GM10248 (cell line): ENCODE data around the gene SLC25A51.

Source experiments
- CTCF ChIA-PET: fragments of 300-600 bp; sonication (Branson Sonifier 250); formaldehyde crosslinking; extraction: SDS; loops from one replicate; lab custom pipeline; 2021; ENCODE audit warnings: antibody characterized with exemption; lab: Yijun Ruan, JAX
- POLR2A ChIA-PET: fragments of 350-650 bp; sonication (Branson Sonifier 250); formaldehyde crosslinking; extraction: SDS; loops from one replicate; lab custom pipeline; 2020; ENCODE audit warnings: antibody characterized with exemption; lab: Yijun Ruan, JAX
- DNase-seq: peaks from one replicate; pipeline ENCODE4 v3.0.0; 2012; ENCODE audit errors: extremely low spot score
- CTCF ChIP-seq: IDR thresholded peaks from 2 replicates; pipeline ENCODE4 v1.5.1; 2012; ENCODE audit warnings: mild to moderate bottlenecking, low read depth; ENCODE audit errors: extremely low read depth, missing control alignments, control extremely low read depth

SLC25A51 gene

GRCh38 chr9:37929441-37929895 lies 25.5 kb upstream of the SLC25A51 start:
- DNase-seq = no peak
- ChIA-PET POLR2A (no interaction called here), CTCF (interaction anchor here (1.6 kb wide), 1 partner anchor 15 kb away, joined by 7 read pairs; no protein-coding TSS in a partner anchor)
- TF ChIP-seq CTCF = no peak

DNA sequence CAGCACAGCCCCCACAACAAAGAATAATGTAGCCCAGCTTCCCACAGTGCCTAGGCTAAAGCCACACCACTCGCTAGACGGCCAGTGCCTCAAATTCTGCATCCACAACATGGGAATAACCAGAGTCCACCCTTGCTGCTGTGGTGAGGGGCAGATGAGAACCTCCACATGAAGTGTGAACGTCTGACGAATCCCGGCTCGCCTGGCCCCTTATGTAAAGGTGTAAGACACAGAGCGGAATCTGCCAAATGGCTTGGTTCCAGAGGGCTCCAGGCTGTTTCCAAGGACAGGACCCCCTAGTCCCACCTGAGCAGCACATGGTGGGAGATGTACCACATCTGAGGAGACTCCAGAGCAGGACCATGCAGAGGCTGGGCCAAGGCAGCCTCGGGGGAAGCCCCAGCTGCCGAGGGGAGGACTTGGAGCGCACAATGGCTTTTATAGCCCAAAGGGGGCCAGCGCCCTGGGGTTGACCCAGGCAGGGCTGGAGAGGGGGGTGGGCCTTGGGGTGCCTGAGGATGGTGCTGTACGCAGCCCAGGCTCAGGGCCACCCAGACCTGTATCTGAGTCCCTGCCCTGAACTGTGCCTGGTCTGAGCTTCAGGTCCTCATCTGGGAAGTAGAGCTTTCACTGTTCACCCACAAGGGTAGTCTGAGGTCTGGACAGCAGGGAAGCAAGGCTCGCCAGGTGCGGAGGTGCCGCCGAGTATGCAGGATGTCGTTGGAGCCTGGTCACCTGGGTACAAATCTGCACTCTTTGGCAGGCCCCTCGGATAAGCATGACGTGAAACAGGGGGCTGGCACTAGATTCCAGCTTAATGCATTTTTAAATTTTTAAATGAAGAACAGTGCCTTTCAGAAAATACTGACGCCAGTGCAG lies 24.9 kb upstream of the SLC25A51 start:
- POLR2A ChIA-PET = no interaction called here

GRCh38 chr9:37927601-37928551 lies 23.9 kb upstream of the SLC25A51 start:
- DNase-seq = no peak
- no peak for TF ChIP-seq CTCF
- ChIA-PET CTCF (interaction anchor here (1.6 kb wide), 1 partner anchor 14 kb away, joined by 9 read pairs; no protein-coding TSS in a partner anchor), POLR2A (no interaction called here)

More for the DNA sequence above, 24.9 kb upstream of the SLC25A51 start:
- no peak for TF ChIP-seq CTCF
- DNase-seq = no peak
- CTCF ChIA-PET = interaction anchor here (1.6 kb wide), 1 partner anchor 14 kb away, joined by 7 read pairs; no protein-coding TSS in a partner anchor

DNA sequence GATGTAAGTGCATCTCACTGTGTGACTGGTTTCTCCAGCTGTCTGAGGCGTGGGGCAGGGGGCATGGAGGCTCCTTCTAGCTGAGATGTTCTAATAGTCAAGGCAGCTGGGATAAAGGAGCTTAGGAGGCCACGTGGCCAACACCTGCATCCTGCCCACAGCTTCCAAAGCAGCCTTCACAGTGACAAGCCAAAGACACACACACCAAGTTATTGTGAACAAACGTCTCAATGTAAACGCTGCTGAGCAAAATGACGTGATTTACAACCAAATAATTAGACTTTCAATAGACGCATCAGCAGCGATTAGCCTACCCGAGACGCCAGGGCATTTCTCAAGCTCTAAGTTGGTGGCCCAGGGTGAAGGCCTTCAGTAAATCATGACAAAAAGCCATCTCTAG lies 23.2 kb upstream of the SLC25A51 start:
- ChIA-PET POLR2A (no interaction called here), CTCF (interaction anchor here (1.2 to 1.6 kb wide), 2 partner anchors 14 to 15 kb away, joined by 3 to 9 read pairs; no protein-coding TSS in a partner anchor)
- TF ChIP-seq CTCF = no peak
- DNase-seq = no peak

- DNase-seq = no peak
- ChIA-PET POLR2A (no interaction called here), CTCF (interaction anchor here (1.2 to 1.6 kb wide), 2 partner anchors 13 to 15 kb away, joined by 3 to 9 read pairs; no protein-coding TSS in a partner anchor)
- TF ChIP-seq CTCF = no peak
Measured at GRCh38 chr9:37926737-37927118, 22.8 kb upstream of the SLC25A51 start.
